ENCODE results near the gene KCNF1.

The KCNF1 gene

DNA sequence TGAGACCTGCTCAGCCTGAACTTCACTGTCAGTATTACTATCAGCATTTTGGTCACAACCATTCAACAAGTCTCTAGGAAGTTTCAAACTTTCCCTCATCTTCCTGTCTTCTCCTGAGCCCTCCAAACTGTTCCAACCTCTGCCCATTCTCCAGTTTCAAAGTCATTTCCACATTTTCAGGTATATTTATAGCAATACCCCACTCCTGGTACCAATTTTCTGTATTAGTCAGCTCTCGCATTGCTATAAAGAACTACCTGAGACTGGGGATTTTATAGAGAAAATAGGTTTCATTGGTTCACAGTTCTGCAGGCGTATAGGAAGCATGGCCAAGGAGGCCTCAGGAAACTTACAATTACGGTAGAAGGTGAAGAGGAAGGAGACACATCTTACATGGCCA is 27.3 kb downstream of the KCNF1 start:
- no peak overlapping the region for H3K27ac Mint-ChIP-seq
- TF ChIP-seq, protein P1, sequence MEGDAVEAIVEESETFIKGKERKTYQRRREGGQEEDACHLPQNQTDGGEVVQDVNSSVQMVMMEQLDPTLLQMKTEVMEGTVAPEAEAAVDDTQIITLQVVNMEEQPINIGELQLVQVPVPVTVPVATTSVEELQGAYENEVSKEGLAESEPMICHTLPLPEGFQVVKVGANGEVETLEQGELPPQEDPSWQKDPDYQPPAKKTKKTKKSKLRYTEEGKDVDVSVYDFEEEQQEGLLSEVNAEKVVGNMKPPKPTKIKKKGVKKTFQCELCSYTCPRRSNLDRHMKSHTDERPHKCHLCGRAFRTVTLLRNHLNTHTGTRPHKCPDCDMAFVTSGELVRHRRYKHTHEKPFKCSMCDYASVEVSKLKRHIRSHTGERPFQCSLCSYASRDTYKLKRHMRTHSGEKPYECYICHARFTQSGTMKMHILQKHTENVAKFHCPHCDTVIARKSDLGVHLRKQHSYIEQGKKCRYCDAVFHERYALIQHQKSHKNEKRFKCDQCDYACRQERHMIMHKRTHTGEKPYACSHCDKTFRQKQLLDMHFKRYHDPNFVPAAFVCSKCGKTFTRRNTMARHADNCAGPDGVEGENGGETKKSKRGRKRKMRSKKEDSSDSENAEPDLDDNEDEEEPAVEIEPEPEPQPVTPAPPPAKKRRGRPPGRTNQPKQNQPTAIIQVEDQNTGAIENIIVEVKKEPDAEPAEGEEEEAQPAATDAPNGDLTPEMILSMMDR (IDR thresholded peaks at IDR 0.05): no peak
- H3K27me3 Mint-ChIP-seq (ENCODE audit: low read depth, poor library complexity): peaks cover 17% of the 10 kb centered on the region
- H3K4me1 Mint-ChIP-seq: peaks cover 38% of the 10 kb centered on the region
- no peak overlapping the region for H3K4me3 Mint-ChIP-seq
- peaks cover 13% of the 10 kb centered on the region for H3K9me3 Mint-ChIP-seq
- no peaks in the 10 kb centered on the region for H3K36me3 Mint-ChIP-seq (ENCODE audit: low read depth)
- no peak for DNase-seq

DNA sequence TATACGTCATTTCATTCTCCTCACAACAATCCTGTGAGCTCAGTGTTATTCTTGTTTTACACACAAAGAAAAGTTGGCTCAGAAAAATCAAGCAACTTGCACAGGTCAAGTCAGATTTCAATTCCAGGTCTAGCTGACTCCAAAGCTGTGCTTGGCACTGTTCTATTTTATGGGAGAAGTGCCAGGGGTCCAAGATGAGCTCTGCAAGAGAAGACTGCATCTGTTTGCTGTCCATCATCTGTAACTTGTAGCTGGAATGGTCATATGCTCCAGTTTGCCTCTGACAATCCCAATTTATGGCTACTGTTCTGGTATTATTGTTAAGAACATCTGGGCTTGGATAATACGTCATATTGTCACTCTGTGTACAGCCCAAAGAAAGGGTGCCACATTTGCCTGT is 28.9 kb downstream of the KCNF1 start:
- peaks cover 25% of the 10 kb centered on the region for H3K27me3 Mint-ChIP-seq (ENCODE audit: low read depth, poor library complexity)
- no peak overlapping the region for H3K27ac Mint-ChIP-seq
- H3K4me3 Mint-ChIP-seq: no peak overlapping the region
- TF ChIP-seq, protein P1 (IDR thresholded peaks at IDR 0.05): no peak
- peaks cover 23% of the 10 kb centered on the region for H3K4me1 Mint-ChIP-seq
- H3K9me3 Mint-ChIP-seq: peaks cover 13% of the 10 kb centered on the region
- no peak for DNase-seq
- no peaks in the 10 kb centered on the region for H3K36me3 Mint-ChIP-seq (ENCODE audit: low read depth)

DNA sequence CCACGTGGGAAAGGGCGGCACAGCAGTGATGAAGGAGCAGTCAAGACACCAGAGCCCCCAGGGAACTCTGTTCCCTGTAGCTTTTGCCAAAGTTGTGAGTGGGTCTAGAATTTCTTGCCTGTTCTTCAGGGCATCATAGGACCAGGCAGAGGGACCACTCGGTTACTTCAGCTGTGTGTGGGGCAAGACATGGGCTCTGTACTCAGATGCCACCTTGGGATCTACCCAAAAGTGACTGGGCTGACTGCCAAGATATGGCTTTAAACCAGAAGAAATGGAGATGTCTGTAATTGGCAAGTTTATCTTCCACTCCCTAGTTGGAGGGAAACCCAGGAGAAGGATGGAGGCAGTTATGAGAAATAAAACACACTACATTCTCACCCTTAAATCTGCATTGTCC is 29.6 kb downstream of the KCNF1 start:
- no peak overlapping the region for H3K27ac Mint-ChIP-seq
- DNase-seq: no peak
- no peaks in the 10 kb centered on the region for H3K36me3 Mint-ChIP-seq (ENCODE audit: low read depth)
- TF ChIP-seq, protein P1 (IDR thresholded peaks at IDR 0.05): no peak
- peaks cover 30% of the 10 kb centered on the region for H3K27me3 Mint-ChIP-seq (ENCODE audit: low read depth, poor library complexity)
- H3K9me3 Mint-ChIP-seq: peaks cover 13% of the 10 kb centered on the region
- no peak overlapping the region for H3K4me3 Mint-ChIP-seq
- H3K4me1 Mint-ChIP-seq: peaks cover 16% of the 10 kb centered on the region

DNA sequence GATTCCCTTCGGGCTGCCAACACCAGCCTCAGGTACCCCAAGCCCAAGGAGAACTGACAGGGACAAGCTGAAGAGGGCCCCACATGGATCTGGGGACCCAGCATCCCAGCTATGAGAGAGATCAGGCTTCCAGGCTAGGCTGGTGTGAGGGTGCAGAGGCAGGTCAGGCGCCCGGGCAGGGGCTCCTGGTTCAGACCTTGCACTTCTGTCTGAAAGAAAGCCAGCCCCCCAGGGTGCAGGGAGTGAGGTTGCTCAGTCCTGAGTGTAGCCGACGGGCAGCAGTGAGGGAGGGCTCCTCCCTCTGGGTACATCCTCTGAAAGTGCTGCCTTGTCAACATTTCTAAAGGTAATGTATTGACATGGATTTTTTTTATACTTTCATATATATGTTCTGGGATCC is 33.1 kb downstream of the KCNF1 start:
- Mint-ChIP-seq H3K4me1 (peaks cover 25% of the 10 kb centered on the region), H3K27ac (no peak overlapping the region), H3K36me3 (ENCODE audit: low read depth) (no peaks in the 10 kb centered on the region), H3K9me3 (peaks cover 6% of the 10 kb centered on the region), H3K4me3 (no peak overlapping the region), H3K27me3 (ENCODE audit: low read depth, poor library complexity) (peaks cover 34% of the 10 kb centered on the region)
- TF ChIP-seq, protein P1 (IDR thresholded peaks at IDR 0.05): no peak
- no peak for DNase-seq

DNA sequence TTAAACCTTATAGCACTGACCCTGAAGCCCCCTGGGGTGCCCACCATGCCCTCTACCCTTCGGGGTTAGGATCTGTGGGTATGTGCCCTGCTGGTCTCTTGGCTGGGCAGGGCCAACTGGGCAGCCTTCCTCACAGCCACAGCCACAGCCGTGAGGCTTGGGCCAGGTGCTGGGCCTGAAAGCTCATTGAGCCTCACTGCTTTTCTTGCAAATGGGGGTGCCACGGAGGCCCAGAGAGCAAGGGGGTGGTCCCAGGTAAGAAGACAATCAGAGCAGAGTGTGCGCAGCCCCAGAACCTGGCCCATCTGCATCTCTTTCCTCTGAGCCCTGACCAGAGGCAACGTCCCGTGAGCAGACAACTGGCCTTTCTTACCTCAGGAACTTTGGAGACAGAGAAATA is 34.7 kb downstream of the KCNF1 start:
- Mint-ChIP-seq H3K4me3 (no peak overlapping the region), H3K27ac (no peak overlapping the region), H3K27me3 (ENCODE audit: low read depth, poor library complexity) (peaks cover 34% of the 10 kb centered on the region), H3K9me3 (peaks cover 18% of the 10 kb centered on the region), H3K36me3 (ENCODE audit: low read depth) (no peaks in the 10 kb centered on the region), H3K4me1 (peaks cover 25% of the 10 kb centered on the region)
- no peak for DNase-seq
- TF ChIP-seq, protein P1 (IDR thresholded peaks at IDR 0.05): no peak

DNA sequence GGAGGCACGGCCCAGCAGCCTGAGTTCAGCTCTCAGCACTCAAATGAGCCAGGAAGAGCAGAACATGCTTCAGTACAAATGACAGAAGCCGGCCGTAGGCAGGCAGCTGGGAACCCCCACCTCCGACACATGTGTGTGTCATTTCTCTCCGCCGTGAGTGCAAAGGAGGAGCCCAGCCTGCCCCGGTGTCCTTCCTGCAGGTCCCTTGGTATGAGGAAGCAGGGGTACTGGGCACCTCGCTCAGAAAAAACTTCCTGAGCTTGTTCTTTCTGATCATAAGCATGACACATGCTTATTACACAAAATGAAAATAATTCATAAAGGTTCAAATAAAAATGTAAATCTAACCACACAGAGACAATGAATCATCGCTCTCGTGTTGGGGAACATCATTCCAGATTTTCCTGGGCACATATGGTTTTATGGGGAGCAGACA is 35.3 kb downstream of the KCNF1 start:
- TF ChIP-seq, protein P1 (IDR thresholded peaks at IDR 0.05): no peak
- no peak overlapping the region for H3K27ac Mint-ChIP-seq
- H3K27me3 Mint-ChIP-seq (ENCODE audit: low read depth, poor library complexity): peaks cover 35% of the 10 kb centered on the region
- DNase-seq: no peak
- H3K36me3 Mint-ChIP-seq (ENCODE audit: low read depth): no peaks in the 10 kb centered on the region
- H3K4me3 Mint-ChIP-seq: no peak overlapping the region
- peaks cover 25% of the 10 kb centered on the region for H3K4me1 Mint-ChIP-seq
- peaks cover 18% of the 10 kb centered on the region for H3K9me3 Mint-ChIP-seq

All from nephron progenitor cell (in vitro differentiated cells).